Measurements from ENCODE around the gene TMEM204.

TMEM204 gene

GRCh38 chr16:1601031-1601430 is 67.6 kb downstream of the TMEM204 start:
- DNase-seq = no peak

DNA sequence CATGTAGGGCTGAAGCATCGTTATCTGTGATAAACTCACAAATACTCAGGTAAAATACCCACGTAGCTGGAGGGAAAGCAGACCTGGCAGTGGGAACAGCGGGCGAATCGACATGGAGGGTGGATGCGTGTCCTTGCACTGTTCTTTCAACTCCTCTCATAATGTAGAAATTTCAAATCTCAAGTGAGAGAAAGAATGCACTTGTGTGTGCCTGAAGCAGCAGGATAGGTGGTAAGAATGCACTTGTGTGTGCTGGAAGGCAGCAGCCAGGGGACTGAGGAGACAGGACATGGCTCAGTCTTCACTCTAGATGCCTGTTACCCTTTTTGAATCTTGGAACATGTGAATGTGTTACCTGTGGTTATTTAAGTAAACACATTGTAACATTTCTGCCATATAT is 68.0 kb downstream of the TMEM204 start:
- no peak for DNase-seq

- no peak for DNase-seq
Observed at GRCh38 chr16:1602285-1602684, 68.8 kb downstream of the TMEM204 start.
